NCI-H2196 treated with DMSO at 0.1 percent for 48 hours (cell line): ENCODE measurements around the gene SERINC5.
"Not testable (repeated sequence)": the region's sequence is repeated elsewhere in the genome, so short reads cannot be mapped to it uniquely, and the experiment has no call there.

ENCODE experiments used
- DNase-seq: peaks from one replicate; lab custom pipeline; 2025; ENCODE audit not compliant: unreplicated experiment; lab: John Stamatoyannopoulos, UW

Gene SERINC5

GRCh38 chr5:80201763-80202162, 54.1 kb downstream of the SERINC5 start:
- not testable (repeated sequence) for DNase-seq

- no peak for DNase-seq
Measured at GRCh38 chr5:80198920-80199319, 56.9 kb downstream of the SERINC5 start.

GRCh38 chr5:80198399-80198798, 57.4 kb downstream of the SERINC5 start:
- no peak for DNase-seq

GRCh38 chr5:80195837-80196400, 59.9 kb downstream of the SERINC5 start:
- no peak for DNase-seq

- DNase-seq, result no peak
Measured at GRCh38 chr5:80194468-80194867, 61.4 kb downstream of the SERINC5 start.

GRCh38 chr5:80193401-80193800, 62.4 kb downstream of the SERINC5 start:
- DNase-seq, result peak; percentile 4

GRCh38 chr5:80192507-80193241, 63.2 kb downstream of the SERINC5 start:
- no peak for DNase-seq

GRCh38 chr5:80191991-80192398, 63.9 kb downstream of the SERINC5 start:
- DNase-seq, result no peak

GRCh38 chr5:80191397-80191796, 64.5 kb downstream of the SERINC5 start:
- DNase-seq, result no peak

GRCh38 chr5:80190960-80191359, 64.9 kb downstream of the SERINC5 start:
- DNase-seq, result no peak

- no peak for DNase-seq
Measured at GRCh38 chr5:80189701-80190100, 66.1 kb downstream of the SERINC5 start.

- no peak for DNase-seq
Measured at GRCh38 chr5:80189201-80189600, 66.6 kb downstream of the SERINC5 start.

- DNase-seq, result no peak
Measured at GRCh38 chr5:80187421-80188090, 68.3 kb downstream of the SERINC5 start.

- not testable (repeated sequence) for DNase-seq
Measured at GRCh38 chr5:80185535-80185934, 70.3 kb downstream of the SERINC5 start.

GRCh38 chr5:80185095-80185494, 70.8 kb downstream of the SERINC5 start:
- DNase-seq, result no peak

- peak; percentile 3 for DNase-seq
Measured at GRCh38 chr5:80184235-80185023, 71.4 kb downstream of the SERINC5 start.

- DNase-seq, result not testable (repeated sequence)
Measured at GRCh38 chr5:80183728-80184234, 72.1 kb downstream of the SERINC5 start.

GRCh38 chr5:80182809-80183580, 72.9 kb downstream of the SERINC5 start:
- no peak for DNase-seq

GRCh38 chr5:80181618-80182211, 74.1 kb downstream of the SERINC5 start:
- DNase-seq, result peak; percentile 27

- DNase-seq, result no peak
Measured at GRCh38 chr5:80177236-80177635, 78.6 kb downstream of the SERINC5 start.
